DMS79 (cell line): ENCODE results near the gene VPS29.
A peak's percentile ranks its signal among the peaks of the same experiment; 100 is the strongest.
"Not testable (repeated sequence)": the region's sequence is repeated elsewhere in the genome, so short reads cannot be mapped to it uniquely, and the experiment has no call there.

Experiments used
- DNase-seq: peaks from one replicate; lab custom pipeline; 2025; lab: John Stamatoyannopoulos, UW

Gene VPS29

DNA sequence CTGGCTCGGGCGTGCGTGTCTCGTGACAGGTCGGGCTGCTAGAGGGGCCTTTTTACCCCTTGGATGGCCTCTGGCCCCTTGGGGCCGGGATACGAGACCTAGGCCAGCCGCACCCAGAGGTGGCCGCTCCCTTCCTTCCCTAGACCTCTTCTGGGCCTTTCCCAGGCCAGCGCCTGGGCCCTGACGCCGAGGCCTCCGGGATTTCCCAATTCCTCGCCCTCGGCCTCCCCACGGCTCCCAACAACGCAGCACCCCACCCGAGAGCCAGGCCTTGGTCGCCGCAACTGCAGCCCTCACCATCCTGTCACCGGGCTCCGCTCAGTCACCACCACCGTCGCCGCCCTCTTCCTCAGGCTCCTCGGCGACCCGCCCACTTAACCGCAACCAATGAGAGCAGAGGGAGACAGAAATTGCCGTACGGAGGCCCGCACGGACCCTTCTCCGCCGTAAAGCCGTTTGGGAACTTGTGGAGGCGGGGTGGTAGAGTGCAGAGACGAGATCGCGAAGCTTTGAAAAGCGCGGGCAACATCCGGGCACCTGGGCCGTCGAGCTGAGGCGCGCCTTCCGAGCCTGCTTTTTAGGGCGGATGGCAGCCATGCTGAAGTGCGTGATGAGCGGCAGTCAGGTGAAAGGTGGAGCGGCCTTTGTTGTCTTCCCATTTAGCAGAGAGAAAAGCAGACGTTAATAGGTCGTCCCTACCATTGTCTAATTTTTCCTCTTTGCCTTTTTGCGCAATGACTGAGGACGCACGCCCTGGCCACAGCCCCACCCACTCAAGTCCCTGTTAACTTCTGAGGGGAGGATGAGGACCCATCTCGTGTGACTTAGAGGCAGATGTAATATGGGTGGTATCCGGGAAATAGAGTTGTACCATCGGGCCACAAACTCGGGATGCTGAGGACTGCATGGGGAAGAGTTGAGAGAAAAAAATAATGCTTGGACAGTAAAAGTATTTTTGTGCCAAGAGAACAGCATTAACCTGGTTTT lies at the start of gene VPS29, which contains the start of gene RAD9B:
TSS of gene VPS29 (minus strand) at position 360 of the 987 bp plus-strand sequence. CDS start at position 300, 60 bp downstream.
TSS of gene RAD9B (plus strand) at position 580 of the 987 bp plus-strand sequence. CDS start at position 587, 7 bp downstream.
- peak; percentile 95 for DNase-seq

- no peak for DNase-seq
Observed at GRCh38 chr12:110550981-110551380, 49.1 kb upstream of the VPS29 start.

GRCh38 chr12:110549716-110550115 lies 47.8 kb upstream of the VPS29 start:
- no peak for DNase-seq

DNA sequence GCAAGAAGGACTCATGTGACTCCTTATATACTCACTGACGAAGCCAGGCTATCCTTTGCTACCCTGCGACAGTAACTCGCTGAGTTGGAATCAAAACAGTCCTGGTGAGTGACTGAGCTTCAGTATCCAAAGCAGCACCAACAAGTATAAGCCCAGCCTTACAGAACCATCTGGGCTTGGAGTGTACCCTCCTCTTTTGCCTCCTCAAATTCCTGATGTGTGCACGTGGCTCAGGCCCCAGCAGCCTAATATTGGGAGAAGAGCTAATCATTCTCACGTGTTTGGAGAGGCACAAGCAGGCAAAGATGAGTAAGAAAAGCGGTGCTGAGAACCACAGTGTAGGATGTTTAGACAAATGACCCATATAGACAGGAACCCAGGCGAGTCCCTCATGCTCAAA lies 46.8 kb upstream of the VPS29 start:
- DNase-seq, result no peak

DNA sequence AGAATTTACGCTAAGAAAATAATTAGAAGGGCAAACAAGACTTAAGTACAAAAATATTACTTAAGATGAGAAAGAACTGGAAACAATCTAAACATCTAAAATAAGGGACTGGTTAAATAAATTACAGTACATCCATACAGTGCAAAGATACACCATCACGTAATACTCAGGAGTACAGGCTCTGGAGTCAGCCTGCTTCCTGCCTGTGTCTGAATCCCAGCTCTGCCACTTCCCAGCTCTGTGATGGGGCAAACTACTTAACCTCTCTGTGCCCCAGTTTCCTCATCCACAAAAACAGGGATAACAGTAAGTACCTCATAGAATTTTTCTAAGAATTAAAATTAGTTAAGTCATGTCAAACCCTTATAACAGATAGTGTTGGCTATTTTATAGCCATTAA lies 45.2 kb upstream of the VPS29 start:
- no peak for DNase-seq

DNA sequence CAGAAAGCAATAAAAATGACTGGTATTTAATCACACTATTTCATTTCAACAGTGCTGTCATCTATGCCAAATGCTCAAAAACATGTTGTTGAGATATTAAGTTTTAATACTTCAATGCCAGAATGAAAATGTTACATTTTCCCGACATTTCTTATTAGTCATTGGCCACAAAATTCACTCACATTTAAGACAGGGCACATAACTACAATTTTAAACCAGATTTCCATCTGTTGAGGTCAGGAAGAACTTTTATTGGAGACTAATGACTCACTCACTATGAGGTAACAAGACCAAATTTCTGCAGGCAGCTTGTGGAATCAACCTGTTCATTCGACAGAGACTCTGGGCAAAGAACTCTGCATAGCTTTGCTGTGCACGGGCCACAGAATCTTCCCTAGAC lies 44.4 kb upstream of the VPS29 start:
- DNase-seq, result no peak

GRCh38 chr12:110545812-110546211 lies 43.9 kb upstream of the VPS29 start:
- DNase-seq, result no peak

DNA sequence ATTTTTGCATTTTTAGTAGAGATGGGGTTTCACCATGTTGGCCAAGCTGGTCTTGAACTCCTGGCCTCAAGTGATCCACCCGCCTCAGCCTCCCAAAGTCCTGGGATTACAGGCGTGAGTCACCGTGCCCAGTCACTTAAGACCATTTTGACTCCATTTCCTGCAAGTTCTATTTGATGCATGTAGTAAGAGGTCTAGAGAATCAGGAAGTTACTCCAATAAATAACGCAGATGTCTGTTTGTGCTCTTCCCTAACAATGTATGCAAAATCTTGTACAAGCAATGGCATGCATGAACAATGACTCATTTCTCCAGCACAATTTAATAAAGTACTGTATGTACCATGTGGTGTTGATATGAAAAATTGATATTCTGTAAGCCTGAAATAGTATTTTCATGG lies 43.3 kb upstream of the VPS29 start:
- DNase-seq, result not testable (repeated sequence)

GRCh38 chr12:110543965-110544364 lies 42.1 kb upstream of the VPS29 start:
- DNase-seq, result no peak

DNA sequence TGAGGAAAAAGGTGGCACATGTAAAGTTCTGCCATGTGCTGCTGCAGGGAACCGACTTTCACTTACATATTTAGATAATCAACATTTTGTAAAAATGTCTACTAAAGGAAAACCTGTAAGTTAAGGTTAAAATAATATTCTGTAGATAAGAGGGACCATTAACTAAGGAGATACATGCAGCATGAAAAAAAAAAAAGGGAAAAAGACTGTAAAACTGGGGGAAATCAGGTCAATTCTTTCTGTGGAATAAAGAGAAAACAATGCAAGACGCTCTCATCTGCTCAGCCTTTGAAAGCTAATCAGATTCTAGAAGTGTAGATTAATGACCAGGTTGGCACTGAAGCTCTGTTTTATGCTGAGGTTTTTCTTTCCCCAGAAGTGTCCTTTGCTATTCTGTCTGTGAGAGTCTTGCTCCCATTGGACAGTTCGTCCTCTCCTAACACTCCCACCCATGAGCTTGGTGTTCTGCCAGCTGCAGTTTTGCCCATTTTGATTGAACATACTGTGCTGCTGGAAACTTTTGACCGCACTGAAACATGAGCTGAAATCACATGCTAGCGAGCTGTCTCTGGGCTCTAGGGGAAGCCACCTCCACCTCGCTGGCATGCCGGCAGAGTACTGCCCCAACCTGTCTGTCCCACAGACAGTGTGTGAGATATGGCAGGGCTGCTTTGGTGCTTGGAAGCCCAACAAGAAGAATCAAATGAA lies 41.5 kb upstream of the VPS29 start:
- DNase-seq, result no peak

GRCh38 chr12:110540048-110540447 lies 38.1 kb upstream of the VPS29 start:
- no peak for DNase-seq

DNA sequence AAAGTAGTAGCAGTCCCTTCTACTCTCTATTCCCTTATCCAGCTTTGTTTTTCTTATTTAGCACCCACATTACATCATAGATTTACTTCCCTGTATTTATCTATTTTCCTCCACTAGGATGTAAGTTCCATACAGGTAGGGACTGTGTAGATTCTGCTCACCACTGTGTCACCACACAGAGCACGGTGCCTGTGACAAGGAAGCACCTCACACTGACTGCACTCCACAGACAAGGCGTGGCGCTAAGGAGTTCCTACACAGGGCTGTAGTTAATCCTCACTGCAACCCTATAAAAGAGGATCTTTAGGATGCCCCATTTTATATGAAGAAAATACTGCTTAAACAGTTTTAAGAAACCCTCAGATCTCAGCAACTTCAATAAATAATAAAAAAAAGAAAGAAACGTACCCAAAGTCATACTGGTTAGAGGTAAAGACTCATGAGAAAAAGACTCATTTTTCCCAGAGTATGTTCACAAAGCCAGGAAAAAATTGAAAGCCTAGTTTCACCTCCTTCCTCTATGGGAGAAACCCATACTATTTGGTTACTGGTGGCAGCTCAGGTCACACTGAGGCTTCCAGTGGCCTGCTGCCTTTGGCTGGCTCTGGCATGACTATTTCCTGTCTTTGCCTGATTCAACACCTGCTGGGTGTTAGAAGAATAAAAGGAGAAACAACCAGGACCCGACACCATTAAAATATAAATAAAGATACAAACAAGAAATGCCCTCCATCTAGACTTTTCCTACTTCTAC lies 37.1 kb upstream of the VPS29 start:
- no peak for DNase-seq

DNA sequence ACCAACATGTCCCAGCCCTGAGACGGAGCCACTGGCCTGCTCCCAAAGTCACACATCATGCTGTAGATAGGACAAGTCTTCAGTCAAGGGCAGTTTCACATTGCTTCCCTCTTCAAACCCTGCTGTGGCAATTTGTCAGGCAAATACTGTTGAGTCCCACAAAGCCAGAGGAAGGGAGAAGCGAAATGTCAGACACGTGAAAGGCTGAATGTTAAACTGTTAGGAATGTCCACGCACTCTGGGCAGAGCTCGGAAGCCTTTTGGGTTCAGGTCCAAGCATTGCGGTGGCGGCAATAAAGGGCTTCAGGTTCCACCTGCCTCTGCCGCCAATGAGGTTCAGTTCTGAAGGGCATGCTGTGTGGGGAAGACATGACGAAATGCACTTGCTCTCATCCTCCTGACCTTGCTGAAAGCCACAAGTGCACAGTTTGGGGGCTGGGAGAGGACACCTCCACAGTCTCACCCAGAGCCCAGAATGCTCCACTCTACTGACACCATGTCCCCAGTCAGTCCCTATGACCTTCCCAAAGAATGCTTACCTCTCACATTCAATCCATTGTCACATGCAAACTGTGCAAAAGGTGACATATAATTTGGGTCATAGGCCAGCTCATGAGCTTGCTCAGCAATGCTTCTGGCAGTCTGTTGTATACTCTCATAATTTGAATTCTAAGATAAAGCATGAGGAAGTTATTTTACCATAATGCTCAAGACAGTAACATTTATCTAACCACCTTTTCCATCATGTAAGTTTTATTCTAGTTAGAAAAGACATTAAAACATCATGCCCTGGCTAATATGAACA lies 35.9 kb upstream of the VPS29 start:
- DNase-seq, result peak; percentile 78

GRCh38 chr12:110536834-110537604 lies 35.1 kb upstream of the VPS29 start:
- no peak for DNase-seq

GRCh38 chr12:110534811-110535210 lies 32.9 kb upstream of the VPS29 start:
- no peak for DNase-seq

DNA sequence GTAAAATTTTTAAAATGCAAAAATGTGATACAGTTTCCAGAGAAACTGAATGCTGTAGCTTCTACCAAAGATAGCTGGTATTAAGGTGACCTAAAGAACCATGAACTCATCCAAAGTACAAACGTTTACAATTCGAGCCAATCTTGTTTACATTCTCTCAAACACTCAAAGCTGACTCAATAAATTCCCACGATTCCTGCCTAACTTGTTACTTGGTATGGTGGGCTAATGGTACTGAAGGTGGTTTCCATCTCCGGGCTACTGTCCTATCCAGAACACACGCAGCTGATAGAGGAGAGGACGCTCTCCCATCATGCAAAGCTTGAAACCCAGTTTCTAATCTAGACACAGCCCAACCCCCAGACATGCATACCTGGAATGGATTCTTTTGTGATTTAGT lies 31.7 kb upstream of the VPS29 start:
- DNase-seq, result no peak

GRCh38 chr12:110532644-110533043 lies 30.7 kb upstream of the VPS29 start:
- no peak for DNase-seq

DNA sequence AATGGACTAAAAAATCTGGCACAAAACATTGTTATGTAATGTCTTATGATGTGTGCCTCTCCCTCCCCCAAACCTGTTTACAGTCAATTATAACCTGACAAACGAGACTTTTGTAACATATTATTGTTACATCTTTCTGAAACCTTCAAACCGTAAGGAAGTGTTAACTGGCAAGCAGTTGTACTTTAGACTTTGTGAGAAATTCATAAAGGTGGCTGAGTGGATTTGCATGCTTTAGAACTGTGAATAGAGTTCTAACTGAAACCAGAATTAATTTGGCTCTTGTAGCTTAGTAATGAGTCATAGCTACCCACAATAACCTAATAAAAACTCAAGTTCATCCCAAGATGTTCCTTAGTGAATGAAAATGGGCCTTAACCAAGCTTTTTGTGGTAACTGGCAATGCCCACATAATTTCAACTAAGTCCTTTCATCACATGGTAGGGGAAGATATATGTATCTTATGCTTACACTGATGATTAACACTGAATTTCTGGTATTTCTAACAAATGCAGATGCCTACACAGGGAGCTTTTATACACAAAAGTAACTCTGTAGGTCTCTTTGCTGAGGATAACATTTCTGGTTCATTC lies 29.9 kb upstream of the VPS29 start:
- peak; percentile 78 for DNase-seq

GRCh38 chr12:110530511-110530910 lies 28.6 kb upstream of the VPS29 start:
- peak; percentile 88 for DNase-seq

DNA sequence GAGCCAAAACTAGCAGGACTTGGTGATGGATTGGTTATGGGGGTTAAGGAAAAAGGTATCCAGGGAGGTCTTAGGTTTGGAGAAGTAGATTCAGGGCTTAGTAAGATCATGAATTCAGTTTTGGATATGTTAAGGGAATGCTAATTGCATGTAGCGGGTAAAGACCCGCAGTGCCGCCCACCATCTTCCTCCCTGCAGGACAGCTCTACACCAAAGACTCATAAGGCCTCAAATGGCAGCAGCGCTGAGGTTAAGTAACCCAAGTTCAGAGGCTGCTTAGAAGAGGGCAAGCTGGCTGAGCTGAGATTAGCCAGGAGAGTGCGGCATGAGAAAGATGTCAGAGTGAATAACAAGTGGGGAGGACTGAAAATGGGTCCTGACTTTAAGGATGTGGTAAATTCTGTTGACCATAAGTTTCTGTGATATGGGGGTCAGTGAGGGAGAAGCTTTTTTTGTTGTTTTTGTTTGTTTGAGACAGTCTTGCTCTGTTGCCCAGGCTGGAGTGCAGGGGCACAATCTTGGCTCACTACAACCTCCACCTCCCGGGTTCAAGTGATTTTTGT lies 26.4 kb upstream of the VPS29 start:
- DNase-seq, result no peak
